Brain microvascular endothelial cell (primary cell): ENCODE results near the gene SUPT3H.

Source experiments
- DNase-seq: peaks from one replicate; pipeline ENCODE4 v3.0.0-alpha.2; 2020
- H3K27ac ChIP-seq: fragments of 250-450 bp; sonication (Bioruptor Pico); 2 replicates; pipeline ENCODE4 v1.5.1; 2020; ENCODE audit warnings: mild to moderate bottlenecking, moderate library complexity
- H3K27me3 ChIP-seq: fragments of 250-450 bp; sonication (Bioruptor Pico); replicated peaks from 2 replicates; pipeline ENCODE4 v1.5.1; 2020; ENCODE audit warnings: mild to moderate bottlenecking
- H3K36me3 ChIP-seq: fragments of 250-450 bp; sonication (Bioruptor Pico); replicated peaks from 2 replicates; pipeline ENCODE4 v1.5.1; 2020; ENCODE audit warnings: mild to moderate bottlenecking
- H3K4me3 ChIP-seq: 2 replicates; pipeline ENCODE4 v1.5.1; 2011; ENCODE audit warnings: low read depth, mild to moderate bottlenecking, control low read depth, low read length, moderate library complexity
- in situ Hi-C: cut with HindIII; loops from 2 replicates; pipeline ENCODE4 v1.10.0; 2017; ENCODE audit warnings: low sequenced_read_pairs, low pct_ligation_motif_present
- TF ChIP-seq, protein P1 (sequence below): IDR thresholded peaks from 2 replicates; pipeline ENCODE4 v1.5.1; 2011; ENCODE audit warnings: low read depth, mild to moderate bottlenecking, moderate library complexity, low read length, control low read depth, inconsistent platforms; ENCODE audit errors: missing control alignments

The SUPT3H gene

DNA sequence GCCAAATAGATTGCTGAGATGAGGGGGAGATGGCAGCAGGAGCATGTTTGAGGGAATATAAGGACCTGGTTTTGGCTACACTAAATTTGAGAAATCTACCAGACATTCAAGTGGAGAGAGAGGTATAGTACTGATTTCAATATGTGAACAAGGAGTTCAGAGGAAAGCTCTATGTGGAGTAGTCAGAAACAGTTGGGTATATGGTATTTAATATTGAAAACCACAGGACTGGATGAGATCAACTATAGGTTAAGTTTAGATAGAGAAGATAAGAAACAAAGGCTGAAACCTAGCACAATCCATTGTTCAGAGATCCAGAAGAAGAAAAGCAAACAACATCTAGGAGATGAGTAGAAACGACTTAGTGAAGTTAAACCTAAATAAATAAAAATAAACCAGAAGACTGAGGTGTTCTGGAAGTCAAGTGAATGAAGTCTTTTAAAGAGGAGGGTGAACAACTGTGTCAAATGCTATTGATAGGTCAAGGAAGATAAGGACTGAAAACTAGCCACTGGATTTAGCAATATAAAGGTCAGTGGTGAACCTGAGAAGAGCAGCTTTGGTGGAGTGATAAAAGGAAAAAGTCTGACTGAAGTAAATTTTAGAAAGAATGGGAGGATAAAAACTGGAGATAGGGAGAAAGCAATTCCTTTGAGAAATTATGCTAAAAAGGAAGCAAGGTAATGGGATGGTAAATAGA, 170.8 kb downstream of the SUPT3H start:
- no peak overlapping the region for H3K27ac ChIP-seq
- TF ChIP-seq, protein P1, sequence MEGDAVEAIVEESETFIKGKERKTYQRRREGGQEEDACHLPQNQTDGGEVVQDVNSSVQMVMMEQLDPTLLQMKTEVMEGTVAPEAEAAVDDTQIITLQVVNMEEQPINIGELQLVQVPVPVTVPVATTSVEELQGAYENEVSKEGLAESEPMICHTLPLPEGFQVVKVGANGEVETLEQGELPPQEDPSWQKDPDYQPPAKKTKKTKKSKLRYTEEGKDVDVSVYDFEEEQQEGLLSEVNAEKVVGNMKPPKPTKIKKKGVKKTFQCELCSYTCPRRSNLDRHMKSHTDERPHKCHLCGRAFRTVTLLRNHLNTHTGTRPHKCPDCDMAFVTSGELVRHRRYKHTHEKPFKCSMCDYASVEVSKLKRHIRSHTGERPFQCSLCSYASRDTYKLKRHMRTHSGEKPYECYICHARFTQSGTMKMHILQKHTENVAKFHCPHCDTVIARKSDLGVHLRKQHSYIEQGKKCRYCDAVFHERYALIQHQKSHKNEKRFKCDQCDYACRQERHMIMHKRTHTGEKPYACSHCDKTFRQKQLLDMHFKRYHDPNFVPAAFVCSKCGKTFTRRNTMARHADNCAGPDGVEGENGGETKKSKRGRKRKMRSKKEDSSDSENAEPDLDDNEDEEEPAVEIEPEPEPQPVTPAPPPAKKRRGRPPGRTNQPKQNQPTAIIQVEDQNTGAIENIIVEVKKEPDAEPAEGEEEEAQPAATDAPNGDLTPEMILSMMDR = no peak
- H3K36me3 ChIP-seq = no peaks in the 10 kb centered on the region
- DNase-seq = no peak
- no peaks in the 10 kb centered on the region for H3K27me3 ChIP-seq
- no peak overlapping the region for H3K4me3 ChIP-seq
- in situ Hi-C loops = no loop called here

DNA sequence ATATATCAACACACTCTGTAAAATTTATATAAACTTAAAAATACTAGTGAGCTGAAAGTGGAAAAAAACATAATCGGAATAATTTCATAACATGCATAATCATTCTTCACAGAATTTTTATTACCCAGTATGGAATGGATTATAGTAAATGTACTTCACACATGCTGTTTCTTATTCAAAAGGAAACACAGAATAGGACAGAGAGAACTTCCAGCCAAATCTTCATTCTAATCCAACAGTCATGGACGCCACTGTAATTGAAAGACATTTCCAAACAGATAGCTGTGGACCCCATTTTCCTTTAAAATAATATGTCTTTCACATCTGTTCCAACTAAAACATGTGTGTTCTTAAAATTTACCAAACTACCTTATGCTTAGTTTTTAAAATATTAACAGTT, 176.2 kb downstream of the SUPT3H start:
- DNase-seq = no peak
- TF ChIP-seq, protein P1 = no peak
- Histone ChIP-seq H3K27ac (no peak overlapping the region), H3K27me3 (no peaks in the 10 kb centered on the region), H3K36me3 (no peaks in the 10 kb centered on the region), H3K4me3 (no peak overlapping the region)
- in situ Hi-C loops = no loop called here

DNA sequence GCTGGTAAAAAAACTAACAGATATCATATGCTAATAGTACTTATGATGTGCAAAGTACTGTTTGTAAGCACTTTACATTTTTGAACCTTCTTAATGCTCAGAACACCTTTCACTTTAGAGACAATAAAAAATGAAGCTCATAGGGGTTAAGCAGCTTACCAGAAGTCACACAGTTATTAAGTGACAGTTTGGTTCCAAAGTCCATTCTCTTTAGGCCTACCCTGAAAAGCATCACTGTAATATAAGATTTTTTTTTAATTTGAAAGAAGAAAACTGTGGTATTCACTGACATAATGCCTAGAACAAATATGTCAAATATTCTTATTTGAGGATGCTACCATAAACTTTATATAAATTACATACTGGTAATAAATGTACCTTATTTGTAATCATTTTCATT, 177.2 kb downstream of the SUPT3H start:
- Histone ChIP-seq H3K27ac (no peak overlapping the region), H3K4me3 (no peak overlapping the region), H3K27me3 (no peaks in the 10 kb centered on the region), H3K36me3 (no peaks in the 10 kb centered on the region)
- in situ Hi-C loops = no loop called here
- no peak for DNase-seq
- TF ChIP-seq, protein P1 = no peak

DNA sequence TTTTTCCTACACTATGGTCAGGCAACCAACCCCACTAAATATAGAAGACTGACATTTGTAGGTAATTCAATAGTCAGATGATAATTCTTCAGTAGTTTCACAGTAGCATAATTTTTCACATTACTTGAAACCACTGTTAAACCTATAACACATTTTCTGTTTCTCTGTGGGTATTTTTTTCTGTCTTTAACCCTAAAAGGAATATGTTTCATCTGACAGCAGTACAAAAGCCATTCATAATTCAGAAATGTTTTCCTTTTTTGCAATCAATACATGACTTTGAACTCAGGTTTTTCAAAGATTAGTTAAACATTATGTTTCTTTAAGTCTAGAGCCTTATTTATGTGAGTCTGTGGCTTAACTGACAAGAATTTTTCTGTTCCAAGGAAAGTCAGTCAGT, 178.2 kb downstream of the SUPT3H start:
- no peaks in the 10 kb centered on the region for H3K27me3 ChIP-seq
- no peak for DNase-seq
- no peaks in the 10 kb centered on the region for H3K36me3 ChIP-seq
- TF ChIP-seq, protein P1 = no peak
- in situ Hi-C loops = no loop called here
- no peak overlapping the region for H3K27ac ChIP-seq
- H3K4me3 ChIP-seq = no peak overlapping the region

DNA sequence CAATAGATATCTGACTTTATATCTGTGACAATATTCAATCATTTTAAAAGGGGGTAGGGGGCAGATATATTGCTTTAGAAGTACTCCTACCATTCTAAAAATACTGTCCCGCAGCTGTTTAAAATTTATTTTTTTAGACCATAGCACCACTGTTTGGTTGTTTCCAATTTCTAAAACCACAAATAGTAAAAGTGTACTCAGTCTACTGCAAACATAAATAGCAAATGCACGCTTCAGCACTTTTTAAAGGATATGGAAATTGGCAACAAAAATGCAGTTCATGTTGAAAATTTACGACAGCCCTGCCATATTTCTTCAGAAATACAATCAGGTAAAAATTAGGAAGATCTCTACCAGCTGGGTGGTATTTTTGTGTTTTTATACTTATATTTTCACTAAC, 181.6 kb downstream of the SUPT3H start:
- Histone ChIP-seq H3K27me3 (no peaks in the 10 kb centered on the region), H3K4me3 (no peak overlapping the region), H3K27ac (no peak overlapping the region), H3K36me3 (no peaks in the 10 kb centered on the region)
- in situ Hi-C loops = no loop called here
- TF ChIP-seq, protein P1 = no peak
- DNase-seq = no peak

DNA sequence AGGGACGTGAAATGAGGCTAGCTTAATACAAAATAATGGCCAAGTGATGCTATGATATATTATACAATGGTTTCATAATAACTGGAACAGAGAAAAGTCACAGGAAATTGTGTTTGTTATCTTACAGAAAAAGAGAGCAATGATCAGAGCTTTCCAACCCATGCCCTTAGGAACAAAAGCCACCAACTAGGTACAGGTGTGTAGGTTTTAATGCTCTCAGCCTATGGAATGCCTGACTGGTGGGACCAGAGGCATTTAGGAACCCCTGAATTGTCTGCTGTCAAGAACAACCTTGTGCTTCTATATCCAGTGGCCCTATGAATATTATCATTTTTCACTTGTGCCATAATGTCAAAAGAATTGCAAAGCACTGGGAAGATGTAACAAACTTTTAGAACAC, 182.6 kb downstream of the SUPT3H start:
- in situ Hi-C loops = no loop called here
- Histone ChIP-seq H3K4me3 (no peak overlapping the region), H3K27ac (no peak overlapping the region), H3K27me3 (no peaks in the 10 kb centered on the region), H3K36me3 (no peaks in the 10 kb centered on the region)
- TF ChIP-seq, protein P1 = no peak
- no peak for DNase-seq
